ENCODE results near the gene UGT1A6.
"Not testable (repeated sequence)": the region's sequence is repeated elsewhere in the genome, so short reads cannot be mapped to it uniquely, and the experiment has no call there.

- TF ChIP-seq CTCF (conservative IDR thresholded peaks at IDR 0.05; ENCODE audit: low read depth in 2 of 2); JUNB (IDR thresholded peaks at IDR 0.05; ENCODE audit: unreplicated experiment); POLR2AphosphoS5 (IDR thresholded peaks at IDR 0.05; ENCODE audit: low read depth); EZH2phosphoT487 (IDR thresholded peaks at IDR 0.05; ENCODE audit: unreplicated experiment); EZH2 (IDR thresholded peaks at IDR 0.05; ENCODE audit: low read depth, unreplicated experiment); ZNF114 (CRISPR knock-in tag; IDR thresholded peaks at IDR 0.05); REST (IDR thresholded peaks at IDR 0.05; ENCODE audit: unreplicated experiment); NANOG (IDR thresholded peaks at IDR 0.05; ENCODE audit: borderline replicate concordance); CREB1 (CRISPR knock-in tag; IDR thresholded peaks at IDR 0.05; ENCODE audit: low read depth); STAT1 (IDR thresholded peaks at IDR 0.05; ENCODE audit: unreplicated experiment): not testable (repeated sequence)
These were observed 8.2 kb downstream of the UGT1A6 start for GRCh38 chr2:233700842-233701241.

Data from GM23338 (cell line).